Posterior cingulate gyrus (tissue), 11 donors: ENCODE data around the gene RAP1B.

Source experiments
- DNase-seq, 10 donors: peaks; one replicate each; pipeline versions ENCODE4 v3.0.0 to v3.0.0-alpha.2; 2020 to 2021; ENCODE audit warnings: mixed read lengths in 3 of 10
- intact Hi-C: fragments of 100-400 bp; cut with DNase I; formaldehyde crosslinking; loops from one replicate; pipeline ENCODE4 v1.15.1; 2023

The RAP1B gene

DNA sequence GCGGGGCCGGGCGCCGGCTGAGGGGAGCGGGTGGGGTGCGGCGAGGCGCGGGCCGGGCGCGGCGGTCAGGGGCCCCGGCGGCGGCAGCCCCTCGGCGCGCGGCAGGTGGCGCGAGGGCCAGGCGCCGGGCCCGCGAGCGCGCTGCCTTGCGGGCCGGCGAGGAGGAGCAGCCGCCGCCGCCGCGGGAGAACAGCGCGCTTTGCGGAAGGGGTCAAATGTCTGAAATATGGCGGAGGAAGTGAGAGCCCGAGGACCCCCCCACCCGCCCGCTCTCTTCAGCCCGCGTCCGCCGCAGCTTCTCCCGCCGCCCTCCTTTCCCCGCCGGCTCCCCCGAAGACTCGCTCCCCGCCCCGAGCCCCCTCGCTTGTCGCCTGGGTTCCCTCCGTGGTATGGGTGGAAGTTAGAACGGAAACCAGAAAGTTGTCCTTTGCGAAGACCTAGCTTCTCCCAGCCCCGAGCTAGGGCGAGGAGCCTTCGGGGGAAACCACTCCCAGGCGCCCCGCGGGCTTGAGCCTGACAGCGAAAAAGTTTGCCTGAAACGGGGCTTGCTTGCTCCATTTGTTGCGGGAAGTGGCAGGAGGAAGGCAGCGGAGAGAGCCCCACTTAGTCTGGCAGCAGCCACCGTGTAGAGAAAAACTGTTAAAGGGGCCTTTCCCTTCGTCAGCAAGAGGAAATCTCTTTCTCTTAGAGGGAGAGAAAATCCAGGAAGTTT, 551 bp downstream of the RAP1B start:
- peak; percentile 35 to 92 (median 45) for DNase-seq
- intact Hi-C loops = loop anchor here (1.0 to 5.0 kb wide), 3 partner anchors 75 to 278 kb away; partner anchors contain the start of genes MDM1, MDM2 and NUP107

DNA sequence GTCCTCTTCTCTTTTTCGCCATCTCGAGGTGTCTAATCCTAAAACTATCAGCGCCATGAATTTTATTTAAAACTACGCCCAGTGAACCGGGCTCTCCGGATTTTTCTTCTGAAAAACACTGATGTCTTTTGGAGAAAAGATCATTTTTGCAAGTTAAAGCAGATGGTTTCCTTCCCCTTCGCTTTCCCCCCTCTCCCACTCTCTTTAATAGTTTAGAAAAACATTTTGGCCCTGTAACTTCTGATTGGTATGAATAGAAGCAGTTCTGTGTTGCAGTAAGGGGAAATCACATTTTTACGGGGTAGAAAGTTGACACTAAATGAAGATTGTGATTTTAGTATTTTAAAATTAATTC, 1.1 kb downstream of the RAP1B start:
- no peak for DNase-seq
- intact Hi-C loops = loop anchor here (1.0 to 5.0 kb wide), 3 partner anchors 75 to 279 kb away; partner anchors contain the start of genes MDM1, MDM2 and NUP107

DNA sequence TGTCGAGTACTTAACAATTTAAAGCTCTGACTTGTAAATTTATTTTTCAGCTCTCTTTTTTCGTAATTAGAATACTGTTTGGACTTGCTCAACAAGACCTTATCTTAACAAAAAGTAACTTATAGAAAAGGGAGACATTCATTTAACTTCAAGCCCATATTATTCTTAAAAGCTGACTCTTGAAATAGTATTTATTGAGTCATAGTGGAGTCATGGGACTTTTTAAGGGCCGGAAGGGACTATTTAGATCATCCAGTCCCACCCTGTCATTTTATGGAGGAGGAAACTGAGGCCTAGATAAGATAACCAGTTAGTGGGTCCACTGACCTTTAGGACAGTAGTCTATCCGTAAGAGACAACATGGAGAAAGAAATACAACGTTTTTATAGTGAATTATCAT, 1.5 kb downstream of the RAP1B start:
- intact Hi-C loops = loop anchor here (5.0 kb wide), 1 partner anchor 195 kb away; the partner anchor contains the start of gene MDM2
- no peak for DNase-seq

DNA sequence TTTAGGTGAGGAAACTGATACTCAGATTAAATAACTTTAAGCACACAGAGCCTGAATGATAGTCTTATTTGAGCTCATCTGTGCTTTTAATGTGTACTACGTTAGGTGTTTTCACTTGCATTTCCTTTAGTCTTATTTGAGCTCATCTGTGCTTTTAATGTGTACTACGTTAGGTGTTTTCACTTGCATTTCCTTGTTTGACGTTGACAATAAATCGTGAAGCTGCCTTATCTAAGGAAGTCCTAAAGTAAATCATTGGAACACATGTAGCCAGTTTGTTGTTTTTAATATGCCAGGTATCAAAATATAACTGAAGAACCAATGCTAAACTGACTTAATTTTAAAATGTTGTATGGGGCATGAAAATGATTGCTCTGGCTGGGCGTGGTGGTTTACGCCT, 2.0 kb downstream of the RAP1B start:
- DNase-seq = no peak
- intact Hi-C loops = loop anchor here (5.0 kb wide), 1 partner anchor 195 kb away; the partner anchor contains the start of gene MDM2

DNA sequence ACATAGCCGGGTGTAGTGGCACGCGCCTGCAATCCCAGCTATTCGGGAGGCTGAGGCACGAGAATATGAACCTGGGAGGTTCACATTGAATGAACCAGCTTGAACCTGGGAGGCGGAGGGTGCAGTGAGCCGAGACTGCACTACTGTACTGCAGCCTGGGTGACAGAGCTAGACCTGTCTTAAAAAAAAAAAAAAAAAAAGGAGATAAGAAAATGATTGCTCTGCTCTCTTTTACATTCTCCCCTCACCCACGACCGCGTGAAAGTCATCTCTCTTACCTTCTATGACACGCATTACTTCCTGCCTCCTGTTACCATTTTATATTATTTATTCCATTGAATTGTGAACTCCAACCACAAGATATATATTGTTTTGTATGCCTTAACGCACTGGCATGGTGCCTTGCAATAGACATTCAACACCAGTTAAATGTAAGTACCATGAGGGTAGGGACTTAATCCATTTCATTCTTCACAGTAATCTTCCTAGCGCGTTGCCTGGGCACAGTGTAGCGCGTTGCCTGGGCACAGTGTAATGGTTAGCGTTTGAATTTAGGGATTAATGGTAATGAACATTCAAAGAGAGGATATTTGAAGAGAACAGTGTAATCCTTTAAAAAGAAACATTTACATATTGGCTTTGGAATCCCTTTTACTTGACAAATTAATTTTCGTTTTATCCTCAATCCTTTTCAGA, 2.7 kb downstream of the RAP1B start:
- no peak for DNase-seq
- intact Hi-C loops = loop anchor here (5.0 kb wide), 1 partner anchor 194 kb away; the partner anchor contains the start of gene MDM2

DNA sequence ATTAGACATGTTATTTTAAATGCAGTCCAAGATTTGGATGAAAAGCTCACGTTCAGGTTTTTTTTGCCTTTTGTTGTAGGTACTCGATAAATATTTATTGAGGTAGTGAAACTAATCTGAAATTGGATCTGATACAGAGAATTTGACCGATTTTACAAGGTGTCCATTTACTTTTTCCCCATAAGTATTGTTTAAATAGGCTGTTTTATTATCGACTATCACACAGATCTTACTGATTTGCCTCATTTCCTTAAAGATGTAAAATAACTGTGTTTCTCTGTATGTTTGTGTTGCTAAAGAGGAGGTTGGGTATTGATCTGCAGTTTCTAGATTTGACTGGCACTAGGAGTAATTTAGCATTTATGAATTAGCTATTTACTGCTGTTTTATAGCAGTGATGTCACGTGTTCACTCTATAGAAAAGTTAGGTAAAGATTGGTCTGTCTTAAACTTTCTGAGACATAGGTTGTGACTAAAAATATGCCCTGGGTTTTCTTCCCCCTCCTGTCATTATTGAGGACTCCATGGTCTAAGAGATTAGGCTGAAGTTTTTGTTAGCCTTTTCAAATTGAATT, 3.5 kb downstream of the RAP1B start:
- intact Hi-C loops = loop anchor here (5.0 kb wide), 1 partner anchor 193 kb away; the partner anchor contains the start of gene MDM2
- DNase-seq = no peak

DNA sequence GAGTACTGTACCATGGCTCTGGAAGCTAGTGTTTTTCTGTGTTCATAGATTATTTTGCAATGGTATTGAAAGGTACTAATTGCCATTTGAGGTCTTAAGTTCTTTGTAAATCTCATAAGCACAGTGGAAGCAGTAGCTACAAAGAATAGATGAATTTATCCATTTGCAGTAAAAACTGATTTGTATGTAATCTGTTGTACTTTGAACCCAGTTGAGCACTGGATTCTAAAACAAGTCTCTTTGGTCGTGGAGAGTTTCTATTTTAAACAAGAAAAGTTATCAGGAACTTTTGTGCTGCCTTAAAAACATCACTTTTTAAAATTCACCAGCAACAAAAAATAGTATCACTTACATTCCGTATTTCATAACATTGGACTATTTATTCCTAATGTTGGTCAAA, 4.1 kb downstream of the RAP1B start:
- intact Hi-C loops = loop anchor here (5.0 kb wide), 1 partner anchor 193 kb away; the partner anchor contains the start of gene MDM2
- DNase-seq = no peak

DNA sequence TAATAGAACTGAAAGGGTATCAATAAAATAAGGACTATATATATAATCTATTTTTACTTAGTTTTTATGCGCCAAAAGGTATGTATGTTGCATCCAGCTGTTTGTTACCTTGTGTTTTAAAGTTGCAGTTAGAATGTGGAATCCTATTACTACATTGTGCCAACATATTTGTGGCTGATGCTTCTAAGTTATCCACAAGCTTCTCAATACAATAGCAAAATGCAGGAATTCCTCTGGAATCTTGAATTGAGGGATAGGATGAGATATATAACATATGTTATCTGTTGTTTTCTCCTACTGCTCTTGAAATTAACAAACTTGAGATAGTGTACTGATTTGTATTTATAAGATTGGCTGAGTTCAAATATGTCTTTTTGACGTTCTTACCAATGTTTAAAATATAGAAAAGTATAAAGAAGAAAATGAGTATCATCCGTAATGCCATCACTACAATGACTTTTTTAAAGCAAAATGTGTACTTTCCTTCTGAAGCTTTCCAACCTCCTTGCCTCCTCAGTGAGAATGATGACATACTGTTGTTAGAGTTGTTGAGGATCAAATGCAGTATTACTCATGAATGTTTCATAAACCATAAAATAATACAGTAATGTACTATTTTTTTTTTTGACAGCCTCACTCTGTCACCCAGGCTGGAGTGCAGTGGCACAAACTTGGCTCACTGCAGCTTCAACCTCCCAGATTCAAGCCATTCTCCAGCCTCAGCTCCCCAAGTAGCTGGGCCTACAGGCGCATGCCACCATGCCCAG, 6.6 kb downstream of the RAP1B start:
- DNase-seq = no peak
- intact Hi-C loops = no loop called here

DNA sequence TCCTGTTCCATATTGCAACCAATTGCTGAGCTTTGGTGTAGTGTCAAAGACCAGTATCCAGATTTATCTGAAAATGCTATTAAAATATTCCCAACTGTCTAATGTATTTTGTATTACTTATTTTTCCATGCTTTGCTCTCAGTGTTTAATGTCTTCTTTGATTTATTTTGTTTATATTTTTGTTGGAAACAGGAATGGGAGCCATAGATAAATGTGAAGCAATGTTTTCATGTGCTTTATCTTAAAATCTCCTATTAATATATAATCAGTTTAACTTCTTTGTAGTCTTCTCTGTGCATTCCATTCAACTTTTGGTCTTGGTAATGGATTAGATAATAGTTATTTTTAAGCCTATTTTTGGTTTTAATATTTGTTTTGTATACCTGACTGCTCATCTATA, 8.8 kb downstream of the RAP1B start:
- intact Hi-C loops = no loop called here
- DNase-seq = no peak

DNA sequence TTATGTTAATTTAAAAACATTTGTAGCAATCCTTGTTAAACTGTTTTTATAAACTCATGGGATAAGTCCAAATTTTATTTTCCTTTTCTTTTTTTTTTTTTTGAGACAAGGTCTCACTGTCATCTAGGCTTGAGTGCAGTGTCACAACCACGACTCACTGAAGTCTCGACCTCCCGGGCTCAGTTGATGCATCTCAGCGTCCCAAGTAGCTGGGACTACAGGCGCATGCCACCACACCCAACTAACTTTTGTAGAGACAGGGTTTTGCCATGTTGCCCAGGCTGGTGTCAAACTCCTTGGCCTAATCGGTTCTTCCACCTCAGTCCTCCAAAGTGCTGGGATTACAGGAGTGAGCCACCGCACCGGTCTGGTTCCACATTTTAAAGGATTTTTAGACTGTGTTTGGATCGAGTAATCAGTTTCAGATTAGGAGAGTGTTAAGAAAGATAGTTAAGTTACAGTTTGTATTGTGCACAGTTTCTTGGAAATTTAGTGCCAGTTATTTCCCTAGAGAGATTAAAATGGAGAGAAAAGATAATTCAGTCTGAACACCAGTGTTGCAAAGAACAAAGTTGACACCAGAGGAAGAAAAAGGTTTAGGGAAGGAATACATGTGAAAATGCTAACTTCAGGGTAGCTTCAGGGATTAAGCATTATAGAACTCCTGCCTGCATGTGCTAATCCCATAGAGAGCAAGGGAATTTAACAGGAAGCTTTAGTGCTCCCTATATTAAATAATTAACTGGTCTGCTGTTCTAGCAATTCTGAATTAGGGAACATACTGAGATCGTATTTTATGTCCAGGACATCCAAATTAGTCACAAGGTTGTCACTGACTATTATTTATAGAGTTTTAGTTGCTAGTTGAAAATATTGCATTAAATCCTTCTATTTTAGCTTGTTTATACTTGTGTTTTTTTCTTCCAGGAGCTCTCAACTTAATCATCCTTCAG, 10.1 kb downstream of the RAP1B start:
- intact Hi-C loops = no loop called here
- DNase-seq = no peak

DNA sequence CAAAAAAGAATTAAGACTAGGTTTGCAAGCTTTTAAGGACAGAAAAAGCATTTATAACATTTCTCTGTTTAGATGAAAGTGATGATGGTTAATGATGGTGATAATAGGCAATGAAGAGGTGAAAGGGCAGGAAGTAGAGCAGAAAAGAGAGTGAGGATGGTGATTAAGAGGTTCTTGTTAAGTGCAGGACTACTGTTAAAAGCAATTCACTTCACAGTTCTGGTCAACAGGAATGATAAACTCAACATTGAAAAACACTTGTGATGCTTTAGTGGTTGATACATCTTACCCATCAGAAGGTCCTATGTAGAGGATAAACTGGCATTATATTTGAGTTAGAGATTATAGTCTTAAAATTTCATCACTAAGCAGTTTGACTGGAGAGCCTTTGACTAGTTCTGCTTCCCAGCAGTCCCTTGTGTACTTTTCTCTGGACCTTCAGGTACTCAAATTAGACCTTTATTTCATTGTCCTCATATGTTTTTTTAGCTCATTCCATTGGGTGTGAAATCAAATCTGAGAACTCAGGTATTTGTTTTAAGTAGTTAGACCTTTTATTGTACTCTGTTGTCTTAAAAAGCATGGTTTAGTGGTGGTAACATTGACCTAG, 10.9 kb downstream of the RAP1B start:
- intact Hi-C loops = no loop called here
- DNase-seq = no peak

DNA sequence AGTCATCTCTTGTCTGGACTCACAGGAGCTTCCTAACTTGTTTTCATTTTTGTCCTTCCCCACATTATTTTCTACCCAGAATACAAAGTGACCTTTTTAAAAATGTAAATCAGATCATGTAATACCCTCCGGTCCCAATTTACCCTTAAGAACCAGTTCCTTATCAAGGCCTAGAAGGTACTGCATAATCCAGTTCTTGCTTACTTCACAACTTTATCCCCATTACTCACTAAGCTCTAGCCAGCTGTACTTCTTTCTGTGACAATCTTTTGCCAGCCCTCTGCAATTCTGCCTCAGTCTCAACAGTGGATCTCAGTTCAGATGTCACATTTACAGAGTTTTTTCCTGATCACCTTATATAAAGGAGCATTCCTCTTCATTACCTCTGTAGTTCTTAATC, 11.6 kb downstream of the RAP1B start:
- DNase-seq = no peak
- intact Hi-C loops = no loop called here

DNA sequence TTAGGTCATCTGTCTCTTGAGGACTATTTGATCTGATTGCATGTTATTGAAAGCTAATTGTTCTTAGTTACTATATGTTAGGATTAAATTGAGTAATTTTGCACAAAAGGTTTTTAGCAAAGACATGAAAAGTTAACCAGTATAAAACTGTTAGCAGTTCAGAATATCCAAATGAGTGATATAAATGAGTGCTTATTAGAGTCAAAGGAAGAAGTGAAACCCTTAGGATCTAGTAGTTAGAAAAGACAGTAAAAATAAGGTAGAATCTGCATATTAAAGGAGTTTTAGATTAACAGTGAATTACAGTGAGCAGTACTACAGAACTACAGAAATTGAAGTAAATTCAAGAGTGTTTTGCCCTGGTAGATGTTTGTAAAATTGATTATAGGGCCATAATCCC, 12.4 kb downstream of the RAP1B start:
- intact Hi-C loops = no loop called here
- no peak for DNase-seq

DNA sequence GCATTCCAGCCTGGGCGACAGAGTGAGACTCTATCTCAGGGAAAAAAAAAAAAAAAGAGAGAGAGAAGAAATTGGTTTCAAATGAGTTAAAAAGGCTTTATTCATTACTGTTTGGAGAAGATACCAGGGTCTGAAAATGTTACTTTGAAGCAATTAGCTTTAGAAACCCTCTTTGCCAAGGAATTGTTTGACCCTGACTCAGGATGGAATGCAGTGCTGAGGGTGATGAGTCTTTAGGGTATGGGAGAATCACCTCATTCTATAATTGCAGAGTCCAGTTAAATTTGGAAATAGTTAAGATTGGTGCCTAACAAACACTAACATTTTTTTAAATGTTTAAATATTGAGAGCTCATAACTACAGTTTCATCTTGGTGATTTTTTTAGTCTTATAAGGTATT, 13.3 kb downstream of the RAP1B start:
- intact Hi-C loops = no loop called here
- DNase-seq = no peak

DNA sequence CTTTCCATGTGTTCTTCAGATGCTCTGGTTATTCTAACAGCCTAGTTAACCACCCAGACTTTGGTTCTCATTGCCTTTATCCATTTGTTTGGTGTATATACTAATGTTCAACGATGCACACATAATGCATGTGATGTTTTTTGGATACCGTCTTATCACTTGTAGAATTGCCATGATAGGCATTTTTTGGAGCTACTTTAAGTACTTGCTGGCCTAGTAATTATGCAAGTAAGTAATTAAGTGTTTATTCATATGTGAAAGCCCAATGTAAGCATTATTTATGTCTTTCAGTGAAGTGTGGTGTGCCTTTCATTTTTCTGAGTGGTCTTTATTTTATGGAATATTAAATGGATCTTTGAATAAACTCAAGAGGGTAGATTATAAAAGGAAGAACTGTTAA, 14.2 kb downstream of the RAP1B start:
- intact Hi-C loops = no loop called here
- DNase-seq = no peak

DNA sequence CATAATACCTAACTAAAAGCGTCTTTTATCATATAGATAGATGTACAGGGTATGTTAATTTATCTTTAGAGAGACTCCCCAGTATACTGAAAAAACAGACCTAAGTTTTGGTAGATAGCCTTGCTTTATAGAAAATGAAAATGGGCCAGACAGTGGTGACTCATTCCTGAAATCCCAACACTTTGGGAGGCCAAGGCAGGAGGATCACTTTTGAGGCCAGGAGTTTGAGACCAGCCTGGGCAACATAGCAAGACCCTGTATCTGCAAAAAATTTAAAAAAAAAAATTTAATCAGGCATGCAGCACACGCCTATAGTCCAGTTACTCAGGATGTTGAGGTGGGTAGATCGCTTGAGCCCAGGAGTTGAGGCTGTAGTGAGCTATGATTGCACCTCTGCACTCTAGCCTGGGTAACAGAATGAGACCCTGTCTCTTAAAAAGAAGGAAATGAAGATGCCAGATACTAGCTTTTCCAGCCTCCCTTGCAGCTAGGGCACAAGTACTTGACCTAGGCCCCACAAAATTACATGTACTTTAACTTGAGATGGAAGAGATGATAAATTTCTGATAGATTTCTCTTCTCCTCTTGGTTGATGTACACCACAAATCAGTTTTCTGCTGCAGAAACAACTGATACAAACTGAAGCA, 17.1 kb downstream of the RAP1B start:
- intact Hi-C loops = no loop called here
- no peak for DNase-seq

DNA sequence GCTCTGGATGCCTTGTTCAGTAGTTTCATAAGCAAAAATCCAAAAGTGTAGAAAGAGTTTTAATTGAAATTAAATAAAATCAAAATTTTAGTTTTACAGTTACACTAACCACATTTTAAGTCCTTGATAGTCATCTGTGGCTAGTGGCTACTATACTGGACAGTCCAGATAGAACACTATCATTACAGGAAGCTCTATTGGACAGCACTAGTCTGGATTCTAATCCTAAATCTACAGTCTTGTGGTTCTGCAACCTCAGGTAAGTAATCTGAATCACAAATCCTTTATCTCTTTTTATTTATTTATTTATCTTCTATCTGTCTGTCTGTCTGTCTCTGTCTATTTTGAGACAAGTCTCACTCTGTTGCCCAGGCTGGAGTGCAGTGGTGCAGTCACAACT, 18.0 kb downstream of the RAP1B start:
- DNase-seq = no peak
- intact Hi-C loops = no loop called here

DNA sequence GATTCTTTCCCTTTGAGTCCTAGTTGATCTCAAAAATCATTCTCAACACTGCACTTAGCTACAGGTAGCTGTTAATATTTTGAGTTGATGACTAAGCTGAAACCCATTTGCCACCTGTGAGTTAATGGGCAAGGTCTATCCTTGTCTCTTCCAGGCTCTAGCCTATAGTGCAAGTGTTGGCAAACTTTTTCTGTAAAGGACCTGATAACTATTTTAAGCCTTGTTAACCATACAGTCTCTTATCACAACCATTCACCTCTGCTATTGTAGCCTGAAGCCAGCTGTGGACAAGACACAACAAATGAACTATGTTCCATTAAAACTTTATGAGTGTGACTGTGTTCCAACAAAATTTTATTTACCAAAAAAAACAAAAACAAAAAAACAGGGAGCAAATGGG, 19.4 kb downstream of the RAP1B start:
- DNase-seq = no peak
- intact Hi-C loops = no loop called here

DNA sequence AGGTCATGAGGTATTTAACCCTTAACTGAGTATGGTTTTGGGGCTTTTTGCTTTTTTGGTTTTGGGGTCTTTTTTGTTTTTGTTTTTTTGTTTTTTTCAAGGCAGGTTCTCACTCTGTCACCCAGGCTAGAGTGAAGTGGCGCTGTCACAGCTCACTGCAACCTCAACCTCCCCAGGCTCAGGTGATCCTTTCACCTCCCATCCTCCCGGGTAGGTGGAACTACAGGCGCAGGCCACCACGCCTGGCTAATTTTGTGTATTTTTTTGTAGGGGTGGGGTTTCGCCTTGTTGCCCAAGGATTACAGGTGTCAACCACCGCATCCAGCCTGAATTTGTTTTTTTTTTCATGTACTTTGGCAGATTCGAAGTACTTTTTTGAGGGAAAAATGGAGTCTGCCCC, 19.9 kb downstream of the RAP1B start:
- DNase-seq = no peak
- intact Hi-C loops = no loop called here
